Measurements from ENCODE around the gene CDIP1.
"Not testable (repeated sequence)": the region's sequence is repeated elsewhere in the genome, so short reads cannot be mapped to it uniquely, and the experiment has no call there.

CDIP1 gene

DNA sequence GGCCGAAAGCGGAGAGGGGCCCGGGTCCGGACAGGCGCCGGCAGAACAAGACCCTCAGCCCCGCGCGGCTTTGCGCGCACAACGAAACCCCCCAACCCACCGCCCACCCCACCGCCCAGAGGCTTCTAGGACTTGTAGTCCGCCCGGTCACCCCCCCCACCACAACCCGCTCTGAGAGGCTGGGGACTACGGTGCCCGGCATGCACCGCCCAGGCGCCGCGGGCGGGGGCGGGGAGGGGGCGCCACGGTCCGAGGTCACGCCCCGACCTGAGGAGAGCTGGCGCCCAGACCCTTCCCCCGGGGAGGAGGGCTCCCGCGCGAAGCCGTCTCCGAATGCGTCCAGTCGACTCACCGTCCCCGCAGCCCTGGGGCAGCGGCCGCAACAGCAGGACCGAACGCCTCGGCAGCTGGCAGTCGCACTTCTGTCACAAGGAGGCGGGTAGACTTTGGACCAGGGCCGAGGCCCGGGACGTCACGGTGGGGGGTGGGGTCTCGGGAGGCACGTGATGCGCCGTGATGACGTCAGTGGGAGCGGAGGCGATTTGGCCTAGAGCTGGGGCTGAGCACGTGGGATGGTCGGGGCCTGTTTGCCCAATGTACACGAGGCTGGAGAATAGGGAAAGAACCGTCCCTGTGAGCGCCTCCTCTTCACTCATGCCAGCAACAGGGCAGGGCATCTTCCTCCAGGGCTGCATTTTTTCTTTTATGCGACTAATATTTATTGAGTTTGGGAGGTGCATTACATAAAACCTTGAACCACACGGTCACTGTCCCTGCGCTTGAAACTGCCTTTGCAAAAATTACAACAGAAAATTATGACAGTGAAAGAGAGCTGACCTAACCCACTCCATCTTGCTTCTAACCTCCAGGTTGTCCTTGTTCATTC, at the start of gene CDIP1:
Gene CDIP1 (minus strand): TSS at position 424 of the 886 bp plus-strand sequence. CDS start 24,643 bp downstream, outside the sequence.
- peak; percentile 93 for DNase-seq (ENCODE audit: low read depth)

DNA sequence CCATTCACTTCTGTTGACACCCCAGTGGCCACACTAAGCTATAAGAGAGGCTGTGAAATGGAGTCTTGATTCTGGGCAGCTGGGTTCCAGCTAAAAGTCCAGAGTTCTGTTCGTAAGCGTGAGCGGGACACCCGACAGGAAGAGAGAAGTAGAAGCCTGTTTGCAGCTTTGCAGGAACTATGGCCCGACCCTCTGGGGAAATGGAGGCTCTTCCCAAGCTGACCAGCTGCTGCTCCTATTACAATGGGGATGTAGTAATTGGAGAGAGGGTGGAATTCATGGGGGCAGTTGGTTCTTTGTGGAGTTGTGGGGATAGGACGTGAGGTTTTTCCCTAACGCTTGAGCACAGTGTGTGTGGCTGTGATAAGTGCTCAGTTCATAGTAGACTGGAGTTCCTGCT, 47.7 kb upstream of the CDIP1 start:
- no peak for DNase-seq (ENCODE audit: low read depth)

DNA sequence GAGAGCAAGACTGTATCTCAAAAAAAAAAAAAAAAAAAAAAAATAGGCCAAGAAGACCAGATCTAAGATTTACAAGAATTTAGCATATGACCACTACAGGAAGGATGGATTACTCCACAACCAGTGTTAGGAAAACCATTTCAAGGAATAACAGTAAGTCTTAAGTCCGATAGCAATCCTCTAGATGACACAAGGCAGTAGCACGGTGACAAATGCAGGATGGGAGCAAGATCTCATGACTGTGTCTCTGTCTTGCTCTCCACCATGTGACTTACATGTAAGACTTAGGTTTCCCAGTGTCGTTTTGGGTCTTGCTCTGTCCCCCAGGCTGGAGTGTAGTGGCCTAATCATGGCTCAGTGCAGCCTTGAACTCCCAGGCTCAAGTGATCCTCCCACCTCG, 45.3 kb upstream of the CDIP1 start:
- DNase-seq (ENCODE audit: low read depth): no peak

DNA sequence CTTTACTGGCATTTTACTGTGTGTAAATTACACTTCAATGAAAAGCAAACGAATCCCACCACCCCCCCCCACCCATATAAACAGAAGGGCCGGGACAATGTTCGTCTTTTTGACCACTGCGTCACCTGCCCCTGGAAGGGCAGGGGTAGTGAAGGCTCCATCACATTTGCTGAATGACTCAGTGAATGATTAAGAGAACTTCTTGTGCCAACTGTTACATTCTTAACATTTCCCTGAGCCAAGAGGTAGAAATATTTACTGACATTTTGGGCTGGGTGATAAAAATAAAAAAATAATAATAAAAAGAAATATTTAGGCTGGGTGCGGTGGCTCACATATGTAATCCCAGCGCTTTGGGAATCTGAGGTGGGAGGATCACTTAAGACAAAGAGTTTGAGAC, 41.7 kb upstream of the CDIP1 start:
- no peak for DNase-seq (ENCODE audit: low read depth)

DNA sequence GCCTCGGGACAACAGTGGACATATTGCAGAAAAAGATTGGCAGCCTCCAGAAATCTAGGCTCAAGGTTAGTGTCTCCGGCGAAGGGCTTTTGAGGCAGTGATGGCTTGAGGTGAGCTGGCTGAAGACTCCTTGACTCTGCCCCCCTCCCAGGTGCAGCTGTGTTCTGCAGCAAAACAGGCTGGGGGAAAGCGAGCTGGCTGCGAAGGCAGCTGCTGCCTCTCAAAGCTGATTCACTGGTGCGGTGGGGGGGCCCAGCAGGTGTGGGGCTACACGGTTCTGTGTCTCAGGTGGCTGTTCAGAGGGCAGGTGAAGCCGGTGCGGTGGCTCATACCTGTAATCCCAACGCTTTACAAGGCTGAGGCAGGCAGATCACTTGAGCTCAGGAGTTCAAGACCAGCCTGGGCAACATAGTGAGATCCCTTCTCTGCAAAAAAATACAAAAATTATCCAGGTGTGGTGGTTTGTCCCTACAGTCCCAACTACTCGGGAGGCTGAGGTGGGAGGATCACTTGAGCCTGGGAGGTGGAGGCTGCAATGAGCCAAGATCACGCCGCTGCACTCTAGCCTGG, 40.5 kb upstream of the CDIP1 start:
- DNase-seq (ENCODE audit: low read depth): no peak

DNA sequence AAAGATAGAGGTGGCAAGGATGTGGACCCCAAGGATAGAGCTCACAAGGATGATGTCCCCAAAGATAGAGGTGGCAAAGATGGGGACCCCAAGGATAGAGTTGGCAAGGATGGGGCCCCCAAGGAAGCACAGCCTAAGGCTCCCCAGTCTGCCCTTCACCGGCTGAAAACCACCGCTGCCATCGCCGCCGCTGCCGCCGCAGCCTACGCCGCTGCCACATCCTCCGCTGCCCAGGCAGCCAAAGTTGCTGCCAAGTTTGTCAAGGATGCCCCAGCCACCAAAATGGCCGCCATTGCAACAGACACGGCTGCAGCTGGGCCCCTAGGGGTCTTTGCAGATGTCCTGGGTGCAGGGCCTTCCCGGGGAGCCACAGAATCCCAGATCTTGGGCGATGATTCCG, 37.4 kb upstream of the CDIP1 start:
- no peak for DNase-seq (ENCODE audit: low read depth)

DNA sequence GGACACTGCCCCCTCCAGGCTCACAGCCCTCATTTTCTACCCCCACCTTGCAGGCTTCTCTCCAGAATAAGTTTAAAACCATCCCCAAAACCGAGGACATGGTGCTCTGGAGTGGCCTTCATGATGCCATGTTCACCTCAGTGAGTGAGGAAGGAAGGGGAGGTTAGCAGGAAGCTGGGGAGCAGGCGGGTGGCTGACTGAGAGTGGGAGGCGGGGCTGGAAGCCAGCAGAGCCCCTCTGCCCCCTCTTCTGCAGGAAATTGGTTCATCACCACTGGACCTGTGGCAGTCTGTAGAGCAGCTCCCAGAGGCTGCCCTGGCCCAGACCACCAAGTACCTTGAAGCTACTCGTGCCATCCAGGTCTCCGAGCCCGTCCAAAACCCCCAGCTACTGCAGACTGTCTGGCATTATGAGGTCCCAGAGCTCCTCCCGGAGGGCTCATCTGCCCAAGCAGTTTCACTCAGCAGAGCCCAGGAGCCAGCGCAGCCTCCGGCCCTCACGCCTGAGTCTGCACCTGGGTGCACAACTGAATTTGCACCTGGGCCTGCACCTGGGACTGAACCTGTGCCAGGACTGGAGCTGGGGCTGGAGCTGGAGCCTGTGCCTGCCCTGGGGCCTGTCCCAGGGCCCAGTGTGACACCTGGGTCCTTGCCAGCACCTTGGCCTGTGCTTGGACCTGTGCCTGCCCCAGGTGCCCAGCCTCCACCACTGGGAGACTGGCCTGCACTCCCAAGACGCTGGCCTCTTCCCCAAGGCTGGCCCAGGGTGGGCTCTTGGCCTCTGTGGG, 36.5 kb upstream of the CDIP1 start:
- DNase-seq (ENCODE audit: low read depth): no peak

DNA sequence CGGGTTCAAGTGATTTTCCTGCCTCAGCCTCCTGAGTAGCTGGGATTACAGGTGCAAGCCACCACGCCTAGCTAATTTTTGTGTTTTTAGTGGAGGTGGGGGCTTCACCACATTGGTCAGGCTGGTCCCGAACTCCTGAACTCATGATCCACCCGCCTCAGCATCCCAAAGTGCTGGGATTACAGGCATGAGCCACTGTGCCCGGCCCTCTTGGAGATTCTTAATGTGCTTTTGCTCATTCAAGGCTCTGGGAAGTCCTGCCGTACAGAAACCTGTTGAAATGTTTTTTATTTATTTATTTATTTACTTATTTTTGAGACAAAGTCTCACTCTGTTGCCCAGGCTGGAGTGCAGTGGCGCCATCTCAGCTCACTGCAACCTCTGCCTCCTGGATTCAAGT, 35.4 kb upstream of the CDIP1 start:
- DNase-seq (ENCODE audit: low read depth): not testable (repeated sequence)

DNA sequence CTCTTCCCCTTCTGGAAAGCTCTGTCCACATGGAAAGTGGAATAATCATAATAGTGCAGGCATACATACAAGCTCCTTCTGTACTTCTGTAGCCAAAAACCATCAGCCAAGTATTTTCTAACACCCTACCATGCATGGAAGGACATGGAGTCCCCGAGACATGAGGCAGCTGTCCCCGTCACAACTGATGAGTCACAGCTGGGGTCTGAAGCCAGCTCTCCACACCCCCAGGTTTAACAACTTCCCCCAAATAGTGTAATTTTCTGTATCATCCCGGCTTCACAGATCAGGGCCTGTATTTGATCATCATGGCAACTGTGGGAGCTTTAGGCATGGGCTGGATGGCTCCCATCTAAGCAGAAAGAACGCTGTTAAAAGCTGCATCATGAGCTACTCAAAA, 34.1 kb upstream of the CDIP1 start:
- DNase-seq (ENCODE audit: low read depth): no peak

DNA sequence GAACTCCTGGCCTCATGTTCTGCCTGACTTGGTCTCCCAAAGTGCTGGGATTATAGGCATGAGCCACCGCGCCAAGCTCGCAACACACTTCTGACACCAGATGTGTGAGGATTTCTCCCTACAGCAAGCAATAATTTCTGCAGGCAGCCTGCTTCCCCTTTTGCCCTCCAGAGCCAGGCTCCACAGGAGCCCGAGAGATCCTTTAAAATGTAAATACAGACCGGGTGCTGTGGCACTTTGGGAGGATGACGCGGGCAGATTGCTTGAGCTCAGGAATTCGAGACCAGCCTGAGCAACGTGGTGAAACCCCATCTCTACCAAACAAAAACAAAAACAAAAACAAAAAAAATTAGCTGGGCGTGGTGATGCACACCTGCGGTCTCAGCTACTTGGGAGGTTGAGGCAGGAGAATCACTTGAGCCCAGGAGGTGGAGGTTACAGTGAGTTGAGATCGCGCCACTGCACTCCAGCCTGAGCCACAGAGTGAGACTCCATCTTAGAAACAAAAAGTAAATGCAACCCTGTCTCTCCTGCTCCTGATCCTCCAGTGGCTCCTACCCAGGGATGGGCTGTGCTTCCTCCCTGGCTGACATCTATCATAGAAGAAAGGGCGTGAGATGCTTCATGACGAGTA, 32.2 kb upstream of the CDIP1 start:
- no peak for DNase-seq (ENCODE audit: low read depth)

DNA sequence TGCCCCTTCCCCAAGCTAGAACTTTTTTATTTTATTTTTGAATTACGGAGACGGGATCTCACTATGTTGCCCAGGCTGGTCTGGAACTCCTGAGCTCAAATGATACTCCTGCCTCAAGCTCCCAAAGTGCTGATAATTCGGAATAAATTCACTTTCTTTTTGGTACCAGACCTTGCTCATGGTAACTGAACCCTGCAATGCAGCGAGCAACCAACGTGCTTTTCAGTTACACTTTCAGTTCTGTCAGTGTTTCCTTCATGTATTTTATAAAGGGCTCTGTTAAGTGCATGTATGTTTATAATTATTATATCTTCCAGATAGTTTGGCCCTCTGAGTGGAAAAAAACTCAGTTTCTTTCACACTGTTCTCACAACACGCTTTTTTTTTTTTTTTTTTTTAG, 31.5 kb upstream of the CDIP1 start:
- DNase-seq (ENCODE audit: low read depth): no peak

DNA sequence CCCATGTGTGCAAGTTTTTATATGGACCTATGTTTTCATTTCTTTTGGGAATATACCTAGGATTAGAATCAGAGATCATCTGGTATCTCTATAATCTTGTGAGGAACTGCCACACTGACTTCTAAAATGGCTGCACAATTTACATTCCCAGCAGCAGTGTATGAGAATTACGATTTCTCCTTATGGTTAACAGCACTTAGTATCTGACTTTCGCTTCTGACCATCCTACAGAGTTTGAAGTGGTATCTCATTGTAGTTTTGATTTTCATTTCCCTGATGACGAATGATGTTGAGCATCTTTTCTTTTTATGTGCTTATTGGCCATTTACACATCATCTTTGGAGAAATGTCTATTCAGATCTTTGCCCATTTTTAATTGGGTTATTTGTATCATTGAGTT, 27.6 kb upstream of the CDIP1 start:
- DNase-seq (ENCODE audit: low read depth): no peak

DNA sequence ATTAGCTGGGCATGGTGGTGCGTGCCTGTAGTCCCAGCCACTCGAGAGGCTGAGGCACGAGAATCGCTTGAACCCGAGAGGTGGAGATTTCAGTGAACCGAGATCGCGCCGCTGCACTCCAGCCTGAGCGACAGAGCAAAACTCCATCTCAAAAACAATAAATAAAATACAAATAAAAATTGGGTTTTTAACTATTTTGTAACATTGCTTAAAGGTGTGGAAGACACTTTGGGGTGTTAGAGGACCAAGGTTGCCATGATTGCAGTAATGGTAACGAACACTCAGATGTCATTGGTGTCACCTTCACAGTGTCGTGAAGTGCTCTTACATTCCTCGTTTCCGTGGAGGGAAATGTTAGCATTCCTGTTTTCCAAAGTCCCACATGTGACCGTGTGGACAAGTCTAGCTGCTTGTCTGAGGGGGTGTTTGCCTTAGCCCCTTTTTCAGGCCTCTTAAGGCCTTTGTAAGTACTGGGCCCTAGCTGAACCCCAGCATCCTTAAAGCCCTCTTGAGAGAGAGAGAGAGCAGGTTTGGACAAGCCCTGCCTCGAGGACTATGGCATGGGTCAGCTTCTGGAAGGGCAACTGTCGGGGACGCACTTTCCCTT, 26.2 kb upstream of the CDIP1 start:
- no peak for DNase-seq (ENCODE audit: low read depth)

DNA sequence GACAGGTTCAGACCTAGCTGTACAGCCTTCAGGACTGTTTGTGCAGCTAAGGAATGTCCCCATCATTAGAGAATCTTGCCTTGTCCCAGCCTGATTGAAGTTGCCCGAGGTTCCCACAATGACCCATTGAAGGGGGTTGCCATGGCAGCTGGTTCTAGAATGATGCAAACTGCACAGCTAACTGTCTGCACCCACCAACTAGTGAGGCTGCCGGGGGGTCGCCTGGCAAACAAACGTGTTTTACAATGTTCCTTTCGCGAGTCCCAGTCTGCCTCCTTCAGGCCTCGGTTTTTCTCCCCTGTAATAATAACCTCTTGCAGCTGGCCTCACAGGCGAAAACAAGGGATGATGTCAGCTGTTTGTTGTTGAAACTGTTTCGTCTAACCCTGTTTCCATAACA, 23.0 kb upstream of the CDIP1 start:
- DNase-seq (ENCODE audit: low read depth): no peak

DNA sequence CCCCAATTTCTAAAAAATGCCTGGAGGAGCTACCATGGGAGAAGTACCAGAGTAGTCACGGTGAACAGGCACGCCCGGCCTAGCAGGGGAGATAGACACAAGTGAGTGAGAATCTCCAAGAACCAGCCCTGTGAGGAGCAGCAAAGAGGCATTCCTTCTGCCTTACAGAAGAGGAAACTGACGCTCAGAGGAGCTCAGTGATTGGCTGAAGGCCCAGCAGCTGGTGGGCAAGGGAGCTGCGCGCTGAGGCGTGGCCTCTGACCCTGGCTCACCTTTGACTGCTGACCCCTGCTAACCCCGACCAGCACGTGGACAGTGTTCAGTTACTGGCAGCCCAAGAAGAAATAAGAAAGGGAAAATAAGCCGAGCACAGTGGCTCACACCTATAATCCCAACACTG, 19.4 kb upstream of the CDIP1 start:
- DNase-seq (ENCODE audit: low read depth): no peak

DNA sequence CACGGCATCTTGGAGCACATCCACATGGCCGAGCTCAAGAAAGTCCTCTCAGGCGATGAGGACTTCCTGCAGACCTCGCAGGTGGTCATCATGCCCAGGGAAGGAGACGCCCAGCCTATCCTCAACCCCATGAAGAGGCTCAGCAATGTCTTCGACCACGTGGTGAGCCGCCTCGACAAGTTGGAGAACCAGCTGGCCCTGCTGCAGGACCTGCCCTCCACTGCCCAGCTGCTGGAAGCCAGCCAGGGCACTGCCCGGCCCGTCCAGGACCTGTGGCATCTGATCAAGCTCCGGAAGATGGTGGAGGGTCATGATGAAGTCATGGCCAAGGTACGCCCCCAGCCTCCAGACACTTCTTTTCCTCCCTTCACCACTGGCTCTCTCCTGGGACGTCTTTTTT, 18.0 kb upstream of the CDIP1 start:
- DNase-seq (ENCODE audit: low read depth): no peak

DNA sequence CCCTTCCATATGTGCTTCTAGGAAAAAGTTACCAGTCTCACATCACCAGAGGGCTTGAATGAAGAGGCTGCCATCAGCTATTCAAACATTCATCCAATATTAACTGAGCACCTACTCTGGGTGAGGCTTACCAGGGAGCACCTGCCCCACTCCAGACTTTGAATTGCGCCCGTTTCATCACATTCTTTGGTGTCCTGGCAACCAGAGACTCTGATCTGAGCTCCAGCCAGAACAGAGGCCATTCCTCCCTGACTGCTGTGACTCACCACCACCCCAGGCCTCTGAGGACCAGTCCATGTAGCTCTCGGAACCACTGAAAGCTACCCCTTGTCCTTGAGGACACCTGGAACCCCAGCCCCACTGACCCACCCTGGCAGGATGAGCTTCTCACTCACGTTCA, 17.5 kb upstream of the CDIP1 start, which contains the start of gene C16orf96:
Gene C16orf96 (plus strand): TSS at position 229 of the 400 bp plus-strand sequence. CDS start 150 bp downstream, at position 379.
- no peak for DNase-seq (ENCODE audit: low read depth)

DNA sequence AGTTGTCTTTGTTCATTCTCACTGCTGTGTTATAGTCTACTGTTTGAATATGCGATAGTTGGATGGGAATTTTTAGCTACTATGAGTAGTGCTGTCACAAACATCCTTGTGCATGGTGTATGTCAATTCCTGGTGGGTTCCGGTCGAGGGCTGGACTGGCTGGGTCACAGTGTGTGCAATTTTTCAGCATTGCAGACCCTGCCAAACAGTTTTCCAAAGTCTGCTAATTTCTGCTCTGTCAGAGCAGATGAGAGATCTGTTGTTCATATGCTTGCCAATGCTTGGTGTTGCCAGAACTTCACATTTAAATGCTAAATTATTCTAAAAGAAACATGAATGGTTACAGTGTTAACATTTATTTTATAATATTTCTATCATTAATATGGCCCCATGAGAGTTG, 14.0 kb upstream of the CDIP1 start:
- no peak for DNase-seq (ENCODE audit: low read depth)

DNA sequence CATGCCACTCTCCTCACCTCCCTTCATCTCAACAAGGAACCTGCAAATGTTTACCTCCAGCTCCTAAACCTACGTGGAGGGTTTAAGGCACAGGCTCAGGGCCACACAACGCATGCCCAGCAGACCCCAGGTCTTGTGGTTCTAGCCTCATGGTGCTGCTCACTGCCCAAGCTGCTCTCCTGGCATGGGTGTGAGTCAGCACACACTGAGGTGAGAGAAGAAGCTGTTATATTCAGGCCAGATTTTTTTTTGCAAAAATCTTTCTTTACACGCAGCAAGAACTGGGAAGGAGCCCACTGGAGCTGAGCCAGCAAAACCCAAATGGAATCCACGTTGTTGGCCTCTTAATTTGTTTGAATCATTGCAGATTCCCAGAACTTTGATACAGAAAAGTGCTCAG, 12.0 kb upstream of the CDIP1 start:
- DNase-seq (ENCODE audit: low read depth): no peak

DNA sequence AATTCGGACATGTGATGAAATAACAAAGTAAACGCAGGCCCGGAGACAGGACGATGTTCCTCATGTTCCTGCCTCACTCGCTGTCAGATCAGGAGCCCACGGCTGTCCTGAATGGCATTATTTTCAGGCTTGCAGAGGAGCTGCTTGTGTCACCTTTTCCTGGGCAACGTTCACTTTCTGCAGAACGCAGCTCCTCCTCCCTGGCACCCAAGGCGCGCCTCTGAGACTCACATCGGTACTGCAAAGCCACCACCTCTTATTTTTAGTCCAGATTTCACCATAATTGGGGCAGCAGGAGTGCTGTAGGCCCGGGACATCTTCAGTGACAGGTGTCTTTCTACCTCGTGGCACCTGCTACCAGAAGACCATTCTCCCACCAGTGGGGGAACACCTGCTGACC, 9.6 kb upstream of the CDIP1 start:
- no peak for DNase-seq (ENCODE audit: low read depth)

DNA sequence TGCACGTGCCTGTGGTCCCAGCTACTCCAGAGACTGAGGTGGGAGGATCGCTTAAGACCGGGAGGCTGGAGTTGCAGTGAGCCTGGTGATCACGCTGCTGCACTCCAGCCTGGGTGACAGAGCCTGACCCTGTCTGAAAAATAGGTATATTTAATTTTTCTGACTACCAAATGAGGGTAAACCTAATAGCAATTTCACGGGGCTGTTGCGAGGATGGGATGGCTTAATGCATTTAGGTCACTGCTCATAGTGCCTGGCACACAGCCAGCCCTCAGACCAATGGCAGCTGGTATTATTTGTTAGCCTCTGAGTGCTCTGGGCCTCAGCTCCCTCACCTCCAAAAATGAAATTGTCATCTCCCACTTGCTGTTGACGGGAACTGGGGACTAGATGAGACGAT, 5.9 kb upstream of the CDIP1 start:
- DNase-seq (ENCODE audit: low read depth): no peak

DNA sequence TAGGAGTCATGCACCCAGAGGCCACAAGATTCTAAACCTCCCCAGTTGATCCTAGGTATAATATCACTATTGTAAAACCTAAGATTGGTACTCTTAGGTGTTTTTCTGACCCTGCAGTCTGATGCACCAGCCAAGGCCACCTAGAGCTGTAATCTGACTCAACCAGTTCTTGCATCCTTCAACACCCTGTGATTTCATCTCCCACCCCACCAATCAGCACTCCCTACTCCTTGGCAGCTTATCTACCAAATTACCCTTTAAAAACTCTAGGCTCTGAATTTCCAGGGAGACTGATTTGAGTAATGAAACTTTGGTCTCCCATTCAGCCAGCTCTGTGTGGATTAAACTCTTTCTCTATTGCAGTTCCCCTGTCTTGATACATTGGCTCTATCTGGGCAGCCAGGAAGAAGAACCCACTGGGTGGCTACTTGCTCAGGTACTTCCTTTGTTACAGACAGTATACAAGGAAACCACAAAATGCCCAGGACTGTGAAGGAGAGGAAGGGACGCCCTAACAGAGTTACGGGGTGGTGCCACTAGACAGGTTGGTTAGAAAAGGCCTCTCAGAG, 1.2 kb upstream of the CDIP1 start:
- no peak for DNase-seq (ENCODE audit: low read depth)

All from fibroblast of gingiva (primary cell).